GM19043 (cell line): ENCODE results near the gene MZT2A.
"Not testable (repeated sequence)": the region's sequence is repeated elsewhere in the genome, so short reads cannot be mapped to it uniquely, and the experiment has no call there.

Experiments
- ATAC-seq: cut with Tn5 transposase; IDR thresholded peaks from one replicate; pipeline ENCODE4 v1.9.1; 2021; ENCODE audit warnings: low read depth; ENCODE audit not compliant: unreplicated experiment

Gene MZT2A

GRCh38 chr2:131492015-131492417 lies at the start of gene MZT2A:
Gene MZT2A, minus strand, starts transcription at chr2:131492397. Its CDS starts 21 bp downstream, at chr2:131492376.
- peak; percentile 1 for ATAC-seq

- not testable (repeated sequence) for ATAC-seq
Measured at GRCh38 chr2:131538856-131539255, 46.7 kb upstream of the MZT2A start.

GRCh38 chr2:131536841-131537240 lies 44.6 kb upstream of the MZT2A start:
- not testable (repeated sequence) for ATAC-seq

GRCh38 chr2:131535951-131536826 lies 44.0 kb upstream of the MZT2A start:
- not testable (repeated sequence) for ATAC-seq

GRCh38 chr2:131535526-131535925 lies 43.3 kb upstream of the MZT2A start:
- ATAC-seq: no peak

- not testable (repeated sequence) for ATAC-seq
Measured at GRCh38 chr2:131534965-131535364, 42.8 kb upstream of the MZT2A start.

GRCh38 chr2:131534317-131534672 lies 42.1 kb upstream of the MZT2A start:
- not testable (repeated sequence) for ATAC-seq

- ATAC-seq: not testable (repeated sequence)
Measured at GRCh38 chr2:131533609-131534316, 41.6 kb upstream of the MZT2A start.

- not testable (repeated sequence) for ATAC-seq
Measured at GRCh38 chr2:131532723-131533608, 40.8 kb upstream of the MZT2A start.

GRCh38 chr2:131531547-131532185 lies 39.5 kb upstream of the MZT2A start:
- not testable (repeated sequence) for ATAC-seq

- not testable (repeated sequence) for ATAC-seq
Measured at GRCh38 chr2:131530626-131531344, 38.6 kb upstream of the MZT2A start.

- not testable (repeated sequence) for ATAC-seq
Measured at GRCh38 chr2:131529864-131530445, 37.8 kb upstream of the MZT2A start.

- peak; percentile 66 for ATAC-seq
Measured at GRCh38 chr2:131528981-131529863, 37.0 kb upstream of the MZT2A start.

- ATAC-seq: peak; percentile 80
Measured at GRCh38 chr2:131527131-131528001, 35.2 kb upstream of the MZT2A start, which contains the start of gene CCDC74A. Gene CCDC74A, plus strand, starts transcription at chr2:131527888. Its CDS starts 83 bp downstream, at chr2:131527971.

GRCh38 chr2:131525256-131525655 lies 33.1 kb upstream of the MZT2A start:
- ATAC-seq: not testable (repeated sequence)

- ATAC-seq: no peak
Measured at GRCh38 chr2:131521961-131522781, 30.0 kb upstream of the MZT2A start.
